CD4-positive, alpha-beta memory T cell (primary cell): Measurements from ENCODE around the gene CAMSAP3. TPM values are rescaled to one million over a fixed set of nuclear protein-coding genes. Genes with fewer than 3 reads are reported as not detected.

Experiments
- CTCF ChIA-PET: fragments of 350-600 bp; sonication (Branson Sonifier 250); formaldehyde crosslinking; loops from one replicate; lab custom pipeline; 2021; ENCODE audit warnings: inconsistent platforms; ENCODE audit not compliant: partially characterized antibody; lab: Charles Lee
- POLR2A ChIA-PET: fragments of 350-600 bp; sonication (Branson Sonifier 250); formaldehyde crosslinking; loops from one replicate; lab custom pipeline; 2021; ENCODE audit not compliant: partially characterized antibody; lab: Charles Lee
- DNase-seq, 5 donors: peaks; one replicate each; pipeline versions ENCODE4 v3.0.0 to v3.0.0-alpha.2; 2020 to 2022; ENCODE audit warnings: mixed read lengths in 1 of 5
- H3K27ac ChIP-seq: one replicate; pipeline ENCODE4 v1.7.0; 2013; ENCODE audit warnings: low read depth, low read length
- H3K27me3 ChIP-seq: 2 replicates; pipeline ENCODE4 v1.7.0; 2013; ENCODE audit warnings: mild to moderate bottlenecking, low read length, moderate library complexity; ENCODE audit not compliant: insufficient read depth
- H3K36me3 ChIP-seq: 2 replicates; pipeline ENCODE4 v1.7.0; 2013; ENCODE audit warnings: mild to moderate bottlenecking, low read length, moderate library complexity; ENCODE audit not compliant: insufficient read depth
- H3K4me1 ChIP-seq: 2 replicates; pipeline ENCODE4 v1.7.0; 2013; ENCODE audit warnings: mild to moderate bottlenecking, low read length, moderate library complexity; ENCODE audit not compliant: insufficient read depth
- H3K4me3 ChIP-seq, 2 donors: one replicate each; pipeline ENCODE4 v1.7.0; 2013; ENCODE audit warnings: low read length in 2 of 2, mild to moderate bottlenecking in 1 of 2
- H3K9me3 ChIP-seq, 2 donors: one replicate each; pipeline ENCODE4 v1.7.0; 2013; ENCODE audit warnings: low read length in 2 of 2, control low read depth in 1 of 2; ENCODE audit not compliant: control insufficient read depth in 1 of 2
- H3K27ac Mint-ChIP-seq, 7 donors: one replicate each; pipeline ENCODE4 v1.8.0; 2020 to 2021; ENCODE audit warnings: mixed read lengths in 7 of 7, mild to moderate bottlenecking in 6 of 7, inconsistent platforms in 3 of 7, moderate library complexity in 3 of 7
- H3K27me3 Mint-ChIP-seq, 2 donors: one replicate each; pipeline ENCODE4 v1.8.0; 2020 to 2021; ENCODE audit warnings: mixed read lengths in 2 of 2
- H3K36me3 Mint-ChIP-seq, 2 donors: one replicate each; pipeline ENCODE4 v1.8.0; 2020 to 2021; ENCODE audit warnings: mixed read lengths in 2 of 2, inconsistent platforms in 1 of 2, mild to moderate bottlenecking in 1 of 2
- H3K4me1 Mint-ChIP-seq, 4 donors: one replicate each; pipeline ENCODE4 v1.8.0; 2020 to 2021; ENCODE audit warnings: mixed read lengths in 4 of 4, mild to moderate bottlenecking in 1 of 4
- H3K4me3 Mint-ChIP-seq, 8 donors: one replicate each; pipeline ENCODE4 v1.8.0; 2020 to 2021; ENCODE audit warnings: mixed read lengths in 8 of 8, mild to moderate bottlenecking in 7 of 8, moderate library complexity in 6 of 8, inconsistent platforms in 3 of 8
- H3K9me3 Mint-ChIP-seq, 8 donors: one replicate each; pipeline ENCODE4 v1.8.0; 2020 to 2021; ENCODE audit warnings: mixed read lengths in 8 of 8, mild to moderate bottlenecking in 5 of 8, inconsistent platforms in 3 of 8, moderate library complexity in 1 of 8
- intact Hi-C: fragments of 100-400 bp; cut with micrococcal nuclease; formaldehyde crosslinking; loops from one replicate; pipeline ENCODE4 v1.15.1; 2023
- polyA plus RNA-seq, 2 donors: library from polyadenylated mRNA; unstranded; fragments of 300-500 nt; fragmentation: Illumina TruSeq; gene quantifications; one replicate each; pipeline ENCODE4 v1.2.3, GENCODE V29; 2021
- total RNA-seq, 2 experiments: library from RNA; stranded (reverse); gene quantifications; one replicate each; pipeline ENCODE4 v1.2.3, GENCODE V29; 2021

The CAMSAP3 gene
- total and polyA plus RNA-seq, 4 experiments from 2014 or later, result 0.07 to 0.19 (median 0.15) TPM; not detected in 1

GRCh38 chr19:7550987-7551761 lies 44.5 kb upstream of the CAMSAP3 start:
- H3K9me3 ChIP-seq, result no peaks in the 10 kb centered on the region
- ChIA-PET POLR2A (no interaction called here), CTCF (interaction anchor here (1.1 kb wide), 1 partner anchor 13 kb away, joined by 3 read pairs; no protein-coding TSS in a partner anchor)
- intact Hi-C loops, result no loop called here
- peak overlapping the region in 2 of 8 donors; percentile 20 to 29 for H3K4me3 Mint-ChIP-seq
- no peaks in the 10 kb centered on the region for H3K4me1 ChIP-seq
- H3K36me3 ChIP-seq, result peaks cover under 1% of the 10 kb centered on the region
- H3K27me3 ChIP-seq, result no peaks in the 10 kb centered on the region
- peaks cover 0 to 10% (median 2%) of the 10 kb centered on the region in 4 donors for H3K4me1 Mint-ChIP-seq
- H3K4me3 ChIP-seq, result no peak overlapping the region
- peaks cover 14 to 30% of the 10 kb centered on the region in 2 donors for H3K36me3 Mint-ChIP-seq
- peaks cover 0 to 3% (median 0%) of the 10 kb centered on the region in 8 donors for H3K9me3 Mint-ChIP-seq
- DNase-seq, result peak; percentile 15 to 56 (median 35)
- H3K27me3 Mint-ChIP-seq, result no peaks in the 10 kb centered on the region
- H3K27ac Mint-ChIP-seq, result peak overlapping the region in 1 of 7 donors; percentile 59
- no peak overlapping the region for H3K27ac ChIP-seq

DNA sequence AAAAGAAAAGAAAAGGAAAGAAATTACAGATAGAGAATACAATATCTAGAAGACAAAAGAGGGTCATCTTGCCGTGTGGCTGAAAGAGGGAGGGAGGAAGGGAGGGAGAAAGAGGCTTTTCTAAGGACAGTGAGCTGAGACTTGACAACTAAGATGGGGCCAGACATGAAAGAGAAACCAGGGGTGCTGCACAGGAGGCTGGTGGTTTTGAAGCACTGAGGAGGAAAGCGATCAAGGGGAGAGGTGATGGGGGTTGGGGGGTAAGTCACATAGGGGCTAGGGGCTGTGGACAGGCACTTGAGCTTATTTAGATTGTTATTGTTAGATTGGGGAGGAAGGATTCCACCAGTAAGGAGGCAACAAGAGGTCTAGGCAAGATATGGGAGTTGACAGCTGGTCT lies 42.9 kb upstream of the CAMSAP3 start:
- intact Hi-C loops, result no loop called here
- Mint-ChIP-seq H3K36me3 (peaks cover 25 to 35% of the 10 kb centered on the region in 2 donors), H3K4me1 (peaks cover 0 to 8% (median 2%) of the 10 kb centered on the region in 4 donors), H3K27ac (peak overlapping the region in 3 of 7 donors; percentile 37 to 78 (median 74)), H3K4me3 (no peak overlapping the region), H3K9me3 (peaks cover 0 to 3% (median 0%) of the 10 kb centered on the region in 8 donors), H3K27me3 (no peaks in the 10 kb centered on the region)
- DNase-seq, result peak in 1 of 5 donors; percentile 4
- H3K27ac ChIP-seq, result no peak overlapping the region
- POLR2A ChIA-PET, result no interaction called here
- no peaks in the 10 kb centered on the region for H3K4me1 ChIP-seq
- peaks cover 16% of the 10 kb centered on the region for H3K36me3 ChIP-seq
- CTCF ChIA-PET, result interaction anchor here (1.7 kb wide), 1 partner anchor 15 kb away, joined by 6 read pairs; no protein-coding TSS in a partner anchor
- H3K4me3 ChIP-seq, result no peak overlapping the region
- no peaks in the 10 kb centered on the region for H3K9me3 ChIP-seq
- no peaks in the 10 kb centered on the region for H3K27me3 ChIP-seq

DNA sequence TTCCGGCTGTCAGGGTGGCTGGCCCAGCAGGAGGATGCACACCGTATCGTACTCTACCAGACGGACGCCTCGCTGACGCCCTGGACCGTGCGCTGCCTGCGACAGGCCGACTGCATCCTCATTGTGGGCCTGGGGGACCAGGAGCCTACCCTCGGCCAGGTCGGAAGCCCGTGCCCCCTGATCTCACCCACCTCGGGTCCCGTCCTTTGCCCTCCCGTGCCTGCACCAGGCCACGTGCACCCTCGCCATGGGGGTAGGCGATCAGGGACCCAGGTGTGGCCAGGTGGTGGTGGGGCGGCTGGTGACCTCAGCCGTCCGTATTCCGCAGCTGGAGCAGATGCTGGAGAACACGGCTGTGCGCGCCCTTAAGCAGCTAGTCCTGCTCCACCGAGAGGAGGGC lies 41.1 kb upstream of the CAMSAP3 start:
- ChIA-PET CTCF (interaction anchor here (0.8 kb wide), 1 partner anchor 14 kb away, joined by 4 read pairs; no protein-coding TSS in a partner anchor), POLR2A (interaction anchor here (1.2 kb wide), 1 partner anchor 12 kb away, joined by 3 read pairs; no protein-coding TSS in a partner anchor)
- DNase-seq, result no peak
- Histone ChIP-seq H3K36me3 (peaks cover 29% of the 10 kb centered on the region), H3K27me3 (no peaks in the 10 kb centered on the region), H3K4me3 (no peak overlapping the region), H3K9me3 (no peaks in the 10 kb centered on the region), H3K27ac (no peak overlapping the region), H3K4me1 (no peaks in the 10 kb centered on the region)
- peaks cover 0 to 8% (median 2%) of the 10 kb centered on the region in 4 donors for H3K4me1 Mint-ChIP-seq
- peaks cover 40 to 45% of the 10 kb centered on the region in 2 donors for H3K36me3 Mint-ChIP-seq
- H3K27ac Mint-ChIP-seq, result no peak overlapping the region
- peaks cover 0 to 3% (median 0%) of the 10 kb centered on the region in 8 donors for H3K9me3 Mint-ChIP-seq
- no peak overlapping the region for H3K4me3 Mint-ChIP-seq
- no peaks in the 10 kb centered on the region for H3K27me3 Mint-ChIP-seq
- intact Hi-C loops, result no loop called here

DNA sequence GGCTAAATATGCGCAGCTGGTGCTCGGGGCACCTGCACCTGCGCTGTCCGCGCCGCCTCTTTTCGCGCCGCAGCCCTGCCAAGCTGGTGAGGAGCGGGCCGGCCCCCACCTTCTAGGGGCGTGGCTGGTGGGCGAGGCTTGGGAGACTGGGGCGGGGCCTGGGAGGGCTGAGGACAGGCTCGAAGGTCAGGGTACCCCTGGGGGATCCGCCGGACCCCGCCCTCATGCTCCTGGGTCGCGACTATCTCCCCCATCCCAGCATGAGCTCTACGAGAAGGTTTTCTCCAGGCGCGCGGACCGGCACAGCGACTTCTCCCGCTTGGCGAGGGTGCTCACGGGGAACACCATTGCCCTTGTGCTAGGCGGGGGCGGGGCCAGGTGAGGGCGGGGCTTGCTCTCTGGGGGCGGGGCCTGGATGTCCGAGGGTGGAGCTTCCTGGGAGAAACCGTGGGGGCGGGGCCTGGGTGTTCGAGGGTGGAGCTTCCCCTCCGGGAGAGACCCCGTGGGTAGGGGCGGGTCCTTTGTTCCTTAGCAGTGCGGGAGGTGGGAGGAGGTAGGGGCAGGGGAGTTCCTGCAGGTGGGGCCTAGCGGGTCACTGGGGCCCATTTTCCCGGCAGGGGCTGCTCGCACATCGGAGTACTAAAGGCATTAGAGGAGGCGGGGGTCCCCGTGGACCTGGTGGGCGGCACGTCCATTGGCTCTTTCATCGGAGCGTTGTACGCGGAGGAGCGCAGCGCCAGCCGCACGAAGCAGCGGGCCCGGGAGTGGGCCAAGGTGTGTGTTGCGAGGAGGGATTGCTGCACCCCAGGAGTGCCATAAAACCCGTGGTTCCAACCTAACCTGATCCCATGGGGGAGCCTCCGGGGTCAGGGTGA lies 40.4 kb upstream of the CAMSAP3 start:
- ChIA-PET POLR2A (interaction anchor here (1.2 kb wide), 1 partner anchor 11 kb away, joined by 3 read pairs; no protein-coding TSS in a partner anchor), CTCF (interaction anchor here (0.8 to 1.5 kb wide), 1 partner anchor 13 kb away, joined by 4 read pairs; no protein-coding TSS in a partner anchor)
- no peaks in the 10 kb centered on the region for H3K27me3 ChIP-seq
- H3K4me1 ChIP-seq, result no peaks in the 10 kb centered on the region
- no peak overlapping the region for H3K27ac Mint-ChIP-seq
- peaks cover 0 to 1% (median 0%) of the 10 kb centered on the region in 8 donors for H3K9me3 Mint-ChIP-seq
- peaks cover 0 to 8% (median 2%) of the 10 kb centered on the region in 4 donors for H3K4me1 Mint-ChIP-seq
- H3K4me3 Mint-ChIP-seq, result no peak overlapping the region
- H3K27me3 Mint-ChIP-seq, result no peaks in the 10 kb centered on the region
- no peak overlapping the region for H3K4me3 ChIP-seq
- no peaks in the 10 kb centered on the region for H3K9me3 ChIP-seq
- H3K36me3 ChIP-seq, result peaks cover 29% of the 10 kb centered on the region
- intact Hi-C loops, result no loop called here
- H3K27ac ChIP-seq, result no peak overlapping the region
- H3K36me3 Mint-ChIP-seq, result peaks cover 40 to 46% of the 10 kb centered on the region in 2 donors
- DNase-seq, result peak in 1 of 5 donors; percentile 21

GRCh38 chr19:7556696-7557315 lies 38.9 kb upstream of the CAMSAP3 start:
- POLR2A ChIA-PET, result no interaction called here

GRCh38 chr19:7558667-7559066 lies 37.0 kb upstream of the CAMSAP3 start:
- Histone ChIP-seq H3K36me3 (peaks cover 29% of the 10 kb centered on the region), H3K4me3 (no peak overlapping the region), H3K9me3 (no peaks in the 10 kb centered on the region), H3K27ac (no peak overlapping the region), H3K4me1 (no peaks in the 10 kb centered on the region), H3K27me3 (no peaks in the 10 kb centered on the region)
- no peak overlapping the region for H3K4me3 Mint-ChIP-seq
- CTCF ChIA-PET, result no interaction called here
- no peak overlapping the region for H3K27ac Mint-ChIP-seq
- peaks cover 34 to 40% of the 10 kb centered on the region in 2 donors for H3K36me3 Mint-ChIP-seq
- DNase-seq, result peak in 1 of 5 donors; percentile 9
- POLR2A ChIA-PET, result interaction anchor here (1.5 kb wide), 1 partner anchor 10 kb away, joined by 3 read pairs; no protein-coding TSS in a partner anchor
- intact Hi-C loops, result no loop called here
- H3K4me1 Mint-ChIP-seq, result no peaks in the 10 kb centered on the region
- H3K27me3 Mint-ChIP-seq, result no peaks in the 10 kb centered on the region
- H3K9me3 Mint-ChIP-seq, result no peaks in the 10 kb centered on the region

More at GRCh38 chr19:7556696-7557315, 38.9 kb upstream of the CAMSAP3 start:
- Histone ChIP-seq H3K36me3 (peaks cover 29% of the 10 kb centered on the region), H3K9me3 (no peaks in the 10 kb centered on the region), H3K27ac (no peak overlapping the region), H3K4me3 (no peak overlapping the region), H3K4me1 (no peaks in the 10 kb centered on the region), H3K27me3 (no peaks in the 10 kb centered on the region)
- no peaks in the 10 kb centered on the region for H3K9me3 Mint-ChIP-seq
- no peaks in the 10 kb centered on the region for H3K27me3 Mint-ChIP-seq
- H3K36me3 Mint-ChIP-seq, result peaks cover 43 to 45% of the 10 kb centered on the region in 2 donors
- H3K4me3 Mint-ChIP-seq, result no peak overlapping the region
- intact Hi-C loops, result no loop called here
- H3K4me1 Mint-ChIP-seq, result peaks cover 0 to 6% (median 0%) of the 10 kb centered on the region in 4 donors
- H3K27ac Mint-ChIP-seq, result no peak overlapping the region
- peak in 1 of 5 donors; percentile 15 for DNase-seq
- CTCF ChIA-PET, result interaction anchor here (1.5 kb wide), 1 partner anchor 12 kb away, joined by 4 read pairs; no protein-coding TSS in a partner anchor
